ENCODE measurements around the gene CDH4. TPM values are rescaled to one million over a fixed set of nuclear protein-coding genes. Genes with fewer than 3 reads are reported as not detected.

Gene CDH4
- total and polyA plus RNA-seq, 2 of the 13 experiments (the other 11 are each of a cell fraction or from before 2014, with no cell fraction given): not detected

GRCh38 chr20:61965606-61966491 lies 713.8 kb downstream of the CDH4 start (continued):
- no peak for TF ChIP-seq ZNF83 (CRISPR knock-in tag; IDR thresholded peaks at IDR 0.05; ENCODE audit: borderline replicate concordance)
- TF ChIP-seq NR2F2 (IDR thresholded peaks at IDR 0.05; ENCODE audit: borderline replicate concordance, low read depth): no peak
- no peak for TF ChIP-seq SNAPC2 (CRISPR knock-in tag; IDR thresholded peaks at IDR 0.05)
- peak; percentile 8 for TF ChIP-seq ZNF883 (CRISPR knock-in tag; IDR thresholded peaks at IDR 0.05; ENCODE audit: not compliant biosample characterization)
- no peak for TF ChIP-seq ELF3 (CRISPR knock-in tag; IDR thresholded peaks at IDR 0.05)
- TF ChIP-seq, protein P1, sequence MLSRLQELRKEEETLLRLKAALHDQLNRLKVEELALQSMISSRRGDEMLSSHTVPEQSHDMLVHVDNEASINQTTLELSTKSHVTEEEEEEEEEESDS (CRISPR knock-in tag; IDR thresholded peaks at IDR 0.05; ENCODE audit: borderline replicate concordance): no peak
- TF ChIP-seq ARNT (IDR thresholded peaks at IDR 0.05): no peak
- no peak for TF ChIP-seq ZKSCAN1 (IDR thresholded peaks at IDR 0.05; ENCODE audit: low read length)
- no peak for TF ChIP-seq NFIC (IDR thresholded peaks at IDR 0.05; ENCODE audit: low read length)
- no peak for TF ChIP-seq NFIB (CRISPR knock-in tag; IDR thresholded peaks at IDR 0.05; ENCODE audit: borderline replicate concordance)
- TF ChIP-seq, protein P2, sequence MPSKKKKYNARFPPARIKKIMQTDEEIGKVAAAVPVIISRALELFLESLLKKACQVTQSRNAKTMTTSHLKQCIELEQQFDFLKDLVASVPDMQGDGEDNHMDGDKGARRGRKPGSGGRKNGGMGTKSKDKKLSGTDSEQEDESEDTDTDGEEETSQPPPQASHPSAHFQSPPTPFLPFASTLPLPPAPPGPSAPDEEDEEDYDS (CRISPR knock-in tag; IDR thresholded peaks at IDR 0.05): no peak
- peak; percentile 47; the same call in 1 of the 2 replicates for TF ChIP-seq JUND (CRISPR knock-in tag; IDR thresholded peaks at IDR 0.05)
- no peak for TF ChIP-seq ZNF75D (CRISPR knock-in tag; IDR thresholded peaks at IDR 0.05; ENCODE audit: borderline replicate concordance)
- TF ChIP-seq ZNF121 (CRISPR knock-in tag; IDR thresholded peaks at IDR 0.05): no peak
- no peak for TF ChIP-seq ZNF790 (CRISPR knock-in tag; IDR thresholded peaks at IDR 0.05; ENCODE audit: borderline replicate concordance)
- no peak for TF ChIP-seq DNMT3B (CRISPR knock-in tag; conservative IDR thresholded peaks at IDR 0.05)
- TF ChIP-seq SOX13 (IDR thresholded peaks at IDR 0.05): no peak
- no peak for TF ChIP-seq SOX13 (CRISPR knock-in tag; conservative IDR thresholded peaks at IDR 0.05 in 1 of 2, IDR thresholded peaks at IDR 0.05 in 1 of 2)
- no peak for TF ChIP-seq NKX3-1 (CRISPR knock-in tag; IDR thresholded peaks at IDR 0.05)
- TF ChIP-seq NFE2L1 (CRISPR knock-in tag; IDR thresholded peaks at IDR 0.05; ENCODE audit: borderline replicate concordance): no peak

Measured in HepG2 (cell line).